ENCODE results near the gene IL1R2. TPM values are rescaled to one million over a fixed set of nuclear protein-coding genes. Genes with fewer than 3 reads are reported as not detected.

The IL1R2 gene
- total and polyA plus RNA-seq, 9 of the 15 experiments (the other 6 are each of a cell fraction or from before 2014, with no cell fraction given) = 0.13 TPM; not detected in 8

DNA sequence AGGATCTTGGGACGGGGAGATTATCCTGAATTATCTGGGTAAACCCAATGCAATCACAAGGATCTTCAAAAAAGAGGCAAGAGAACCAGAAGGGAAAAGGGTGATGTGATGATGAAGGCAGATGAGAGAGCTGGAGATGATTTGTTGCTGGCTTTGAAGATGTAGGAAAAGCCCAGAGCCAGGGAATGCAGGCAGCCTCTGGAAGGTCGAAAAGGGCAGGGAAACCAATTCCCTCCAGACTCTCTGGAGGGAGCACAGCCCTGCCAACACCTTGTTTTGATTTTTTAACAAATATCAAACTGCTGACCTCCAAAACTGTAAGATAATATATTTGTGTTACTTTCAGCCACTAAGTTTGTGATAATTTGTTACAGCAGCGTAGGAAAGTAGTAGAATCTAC lies 48.9 kb upstream of the IL1R2 start:
- intact Hi-C loops (cut with micrococcal nuclease) = no loop called here
- POLR2A ChIA-PET = no interaction called here
- H2AFZ ChIP-seq (ENCODE audit: low read depth, low read length) = no peak overlapping the region
- ATAC-seq = no peak
- no peak overlapping the region for H3K4me2 ChIP-seq (ENCODE audit: insufficient read depth, low read length)
- 2% methylated on average over 3 of the region's 3 CpGs for WGBS (ENCODE audit: insufficient coverage, low coverage, missing lambda C conversion rate)
- no peaks in the 10 kb centered on the region for H3K36me3 ChIP-seq (ENCODE audit: control insufficient read depth, insufficient read depth, low read length)
- in situ Hi-C loops (cut with MboI) = no loop called here
- no TSS peak for BruUV-seq (replicated peaks)
- no peak for DNase-seq (ENCODE audit: extremely low read depth in 1 of 4, low spot score in 3 of 4)
- no peaks in the 10 kb centered on the region for H3K9me3 ChIP-seq (replicated peaks; ENCODE audit: control insufficient read depth, insufficient read depth, low read depth, low read length)
- CTCF ChIA-PET (ENCODE audit: low intra/inter-chr PET ratio) = no interaction called here
- H4K20me1 ChIP-seq (replicated peaks; ENCODE audit: control insufficient read depth, insufficient read depth, low read length) = no peaks in the 10 kb centered on the region
- H3K79me2 ChIP-seq (ENCODE audit: control insufficient read depth, insufficient read depth, low read length) = no peaks in the 10 kb centered on the region
- no peak for FAIRE-seq
- H3K27me3 ChIP-seq (ENCODE audit: control insufficient read depth in 2 of 2, insufficient read depth in 2 of 2, low read length in 2 of 2) = peaks cover 10 to 23% of the 10 kb centered on the region in 2 experiments; a peak in 3 of 5 replicates
- H3K27ac ChIP-seq (ENCODE audit: extremely low read depth, low read depth, low read length) = no peak overlapping the region
- no peak for TF ChIP-seq ARNT (IDR thresholded peaks at IDR 0.05)
- TF ChIP-seq, protein P1, sequence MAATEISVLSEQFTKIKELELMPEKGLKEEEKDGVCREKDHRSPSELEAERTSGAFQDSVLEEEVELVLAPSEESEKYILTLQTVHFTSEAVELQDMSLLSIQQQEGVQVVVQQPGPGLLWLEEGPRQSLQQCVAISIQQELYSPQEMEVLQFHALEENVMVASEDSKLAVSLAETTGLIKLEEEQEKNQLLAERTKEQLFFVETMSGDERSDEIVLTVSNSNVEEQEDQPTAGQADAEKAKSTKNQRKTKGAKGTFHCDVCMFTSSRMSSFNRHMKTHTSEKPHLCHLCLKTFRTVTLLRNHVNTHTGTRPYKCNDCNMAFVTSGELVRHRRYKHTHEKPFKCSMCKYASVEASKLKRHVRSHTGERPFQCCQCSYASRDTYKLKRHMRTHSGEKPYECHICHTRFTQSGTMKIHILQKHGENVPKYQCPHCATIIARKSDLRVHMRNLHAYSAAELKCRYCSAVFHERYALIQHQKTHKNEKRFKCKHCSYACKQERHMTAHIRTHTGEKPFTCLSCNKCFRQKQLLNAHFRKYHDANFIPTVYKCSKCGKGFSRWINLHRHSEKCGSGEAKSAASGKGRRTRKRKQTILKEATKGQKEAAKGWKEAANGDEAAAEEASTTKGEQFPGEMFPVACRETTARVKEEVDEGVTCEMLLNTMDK (IDR thresholded peaks at IDR 0.05; ENCODE audit: borderline replicate concordance, insufficient read depth, low read depth, low read length, poor library complexity, severe bottlenecking) = no peak
- H3K9ac ChIP-seq (ENCODE audit: insufficient read depth in 1 of 2, low read depth in 2 of 2, low read length in 2 of 2) = no peak overlapping the region
- H3K9me1 ChIP-seq (ENCODE audit: control insufficient read depth, insufficient read depth, low read length) = no peaks in the 10 kb centered on the region
- no peak overlapping the region for H3K4me3 ChIP-seq
- no peaks in the 10 kb centered on the region for H3K4me1 ChIP-seq (replicated peaks in 1 of 2; ENCODE audit: control insufficient read depth in 2 of 2, insufficient read depth in 2 of 2, low read length in 2 of 2)

- ATAC-seq (no peak), DNase-seq (ENCODE audit: extremely low read depth in 1 of 4, low spot score in 3 of 4) (no peak), FAIRE-seq (no peak)
- H3K79me2 ChIP-seq (ENCODE audit: control insufficient read depth, insufficient read depth, low read length) = no peaks in the 10 kb centered on the region
- intact Hi-C loops (cut with micrococcal nuclease) = no loop called here
- no peaks in the 10 kb centered on the region for H3K9me1 ChIP-seq (ENCODE audit: control insufficient read depth, insufficient read depth, low read length)
- H3K4me1 ChIP-seq (replicated peaks in 1 of 2; ENCODE audit: control insufficient read depth in 2 of 2, insufficient read depth in 2 of 2, low read length in 2 of 2) = no peaks in the 10 kb centered on the region
- peaks cover 10 to 17% of the 10 kb centered on the region in 2 experiments; a peak in 3 of 5 replicates for H3K27me3 ChIP-seq (ENCODE audit: control insufficient read depth in 2 of 2, insufficient read depth in 2 of 2, low read length in 2 of 2)
- 0% methylated on average over 3 of the region's 3 CpGs for WGBS (ENCODE audit: insufficient coverage, low coverage, missing lambda C conversion rate)
- no peaks in the 10 kb centered on the region for H4K20me1 ChIP-seq (replicated peaks; ENCODE audit: control insufficient read depth, insufficient read depth, low read length)
- POLR2A ChIA-PET = interaction anchor here (1.0 kb wide), 1 partner anchor 19 kb away, joined by 4 read pairs; no protein-coding TSS in a partner anchor
- no peak overlapping the region for H3K4me2 ChIP-seq (ENCODE audit: insufficient read depth, low read length)
- CTCF ChIA-PET (ENCODE audit: low intra/inter-chr PET ratio) = no interaction called here
- H3K27ac ChIP-seq (ENCODE audit: extremely low read depth, low read depth, low read length) = no peak overlapping the region
- H3K9me3 ChIP-seq (replicated peaks; ENCODE audit: control insufficient read depth, insufficient read depth, low read depth, low read length) = no peaks in the 10 kb centered on the region
- H3K9ac ChIP-seq (ENCODE audit: insufficient read depth in 1 of 2, low read depth in 2 of 2, low read length in 2 of 2) = no peak overlapping the region
- in situ Hi-C loops (cut with MboI) = no loop called here
- H3K36me3 ChIP-seq (ENCODE audit: control insufficient read depth, insufficient read depth, low read length) = no peaks in the 10 kb centered on the region
- no peak overlapping the region for H2AFZ ChIP-seq (ENCODE audit: low read depth, low read length)
- no peak overlapping the region for H3K4me3 ChIP-seq
- BruUV-seq (replicated peaks) = no TSS peak
- TF ChIP-seq GATAD2B (IDR thresholded peaks at IDR 0.05; ENCODE audit: borderline replicate concordance) (no peak), LARP7 (IDR thresholded peaks at IDR 0.05) (no peak), LCOR (CRISPR knock-in tag; IDR thresholded peaks at IDR 0.05) (no peak), FOXM1 (IDR thresholded peaks at IDR 0.05; ENCODE audit: low read depth) (no peak), FOXM1 (CRISPR knock-in tag; IDR thresholded peaks at IDR 0.05; ENCODE audit: low read depth) (no peak)
- TF ChIP-seq, protein P2, sequence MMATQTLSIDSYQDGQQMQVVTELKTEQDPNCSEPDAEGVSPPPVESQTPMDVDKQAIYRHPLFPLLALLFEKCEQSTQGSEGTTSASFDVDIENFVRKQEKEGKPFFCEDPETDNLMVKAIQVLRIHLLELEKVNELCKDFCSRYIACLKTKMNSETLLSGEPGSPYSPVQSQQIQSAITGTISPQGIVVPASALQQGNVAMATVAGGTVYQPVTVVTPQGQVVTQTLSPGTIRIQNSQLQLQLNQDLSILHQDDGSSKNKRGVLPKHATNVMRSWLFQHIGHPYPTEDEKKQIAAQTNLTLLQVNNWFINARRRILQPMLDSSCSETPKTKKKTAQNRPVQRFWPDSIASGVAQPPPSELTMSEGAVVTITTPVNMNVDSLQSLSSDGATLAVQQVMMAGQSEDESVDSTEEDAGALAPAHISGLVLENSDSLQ (IDR thresholded peaks at IDR 0.05) = peak; percentile 42; the same call in 1 of the 2 replicates
- TF ChIP-seq, protein P3, sequence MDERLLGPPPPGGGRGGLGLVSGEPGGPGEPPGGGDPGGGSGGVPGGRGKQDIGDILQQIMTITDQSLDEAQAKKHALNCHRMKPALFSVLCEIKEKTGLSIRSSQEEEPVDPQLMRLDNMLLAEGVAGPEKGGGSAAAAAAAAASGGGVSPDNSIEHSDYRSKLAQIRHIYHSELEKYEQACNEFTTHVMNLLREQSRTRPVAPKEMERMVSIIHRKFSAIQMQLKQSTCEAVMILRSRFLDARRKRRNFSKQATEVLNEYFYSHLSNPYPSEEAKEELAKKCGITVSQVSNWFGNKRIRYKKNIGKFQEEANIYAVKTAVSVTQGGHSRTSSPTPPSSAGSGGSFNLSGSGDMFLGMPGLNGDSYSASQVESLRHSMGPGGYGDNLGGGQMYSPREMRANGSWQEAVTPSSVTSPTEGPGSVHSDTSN (CRISPR knock-in tag; IDR thresholded peaks at IDR 0.05; ENCODE audit: low read depth) = no peak
- TF ChIP-seq, protein P3 (tag; conservative IDR thresholded peaks at IDR 0.05; ENCODE audit: low read depth) = peak; percentile 75
Observed at GRCh38 chr2:101946372-101947039, 45.3 kb upstream of the IL1R2 start.

Measured in K562 (cell line).